GM13976 (cell line): ENCODE results near the gene ETS1.

Source experiments
- DNase-seq: peaks from one replicate; pipeline ENCODE4 v3.0.0; 2012; ENCODE audit warnings: low spot score
- CTCF ChIP-seq: IDR thresholded peaks from 2 replicates; pipeline ENCODE4 v1.5.1; 2012; ENCODE audit warnings: borderline replicate concordance, mild to moderate bottlenecking; ENCODE audit not compliant: insufficient read depth; ENCODE audit errors: extremely low read depth, missing control alignments, control extremely low read depth
- in situ Hi-C: fragments of 300-500 bp; cut with MboI; formaldehyde crosslinking; loops from one replicate; pipeline ENCODE4 v1.12.0; 2022; ENCODE audit warnings: low sequenced_read_pairs, mixed read lengths, inconsistent platforms; ENCODE audit not compliant: unreplicated experiment

The ETS1 gene

GRCh38 chr11:128497061-128497775 lies 90.1 kb downstream of the ETS1 start:
- TF ChIP-seq CTCF, result no peak
- in situ Hi-C loops, result no loop called here
- DNase-seq, result no peak

- in situ Hi-C loops, result no loop called here
- no peak for TF ChIP-seq CTCF
- DNase-seq, result no peak
These were observed 90.7 kb downstream of the ETS1 start for GRCh38 chr11:128496692-128497060.

- no peak for DNase-seq
- in situ Hi-C loops, result no loop called here
These were observed 91.1 kb downstream of the ETS1 start for GRCh38 chr11:128496249-128496648.

GRCh38 chr11:128494418-128495332 lies 92.7 kb downstream of the ETS1 start:
- in situ Hi-C loops, result no loop called here

More at GRCh38 chr11:128496249-128496648, 91.1 kb downstream of the ETS1 start:
- no peak for TF ChIP-seq CTCF

GRCh38 chr11:128493570-128493965 lies 93.8 kb downstream of the ETS1 start:
- in situ Hi-C loops, result no loop called here
- TF ChIP-seq CTCF, result no peak
- DNase-seq, result no peak

More at GRCh38 chr11:128494418-128495332, 92.7 kb downstream of the ETS1 start:
- TF ChIP-seq CTCF, result no peak
- no peak for DNase-seq

GRCh38 chr11:128492903-128493569 lies 94.3 kb downstream of the ETS1 start:
- in situ Hi-C loops, result no loop called here
- no peak for TF ChIP-seq CTCF
- no peak for DNase-seq
